Measurements from ENCODE around the gene ATG13. TPM values are rescaled to one million over a fixed set of nuclear protein-coding genes. Genes with fewer than 3 reads are reported as not detected.

The ATG13 gene
- total RNA-seq, 1 donor from 2014 or later: 85.6 TPM

- peaks cover 22% of the 10 kb centered on the region for H3K4me1 Mint-ChIP-seq (ENCODE audit: unreplicated experiment)
- H3K27me3 Mint-ChIP-seq (ENCODE audit: unreplicated experiment): peaks cover 13% of the 10 kb centered on the region
- H3K36me3 Mint-ChIP-seq (ENCODE audit: low read depth, unreplicated experiment): peaks cover 23% of the 10 kb centered on the region
- TF ChIP-seq CTCF (IDR thresholded peaks at IDR 0.05; ENCODE audit: unreplicated experiment): no peak
- no peak overlapping the region for H3K4me3 Mint-ChIP-seq (ENCODE audit: unreplicated experiment)
- no peak for DNase-seq (ENCODE audit: low spot score)
- no peaks in the 10 kb centered on the region for H3K9me3 Mint-ChIP-seq (ENCODE audit: unreplicated experiment)
- H3K27ac Mint-ChIP-seq (ENCODE audit: unreplicated experiment): no peak overlapping the region
Measured at GRCh38 chr11:46679241-46680163, 62.1 kb downstream of the ATG13 start.

- Mint-ChIP-seq H3K27ac (ENCODE audit: unreplicated experiment) (no peak overlapping the region), H3K27me3 (ENCODE audit: unreplicated experiment) (peaks cover 8% of the 10 kb centered on the region), H3K9me3 (ENCODE audit: unreplicated experiment) (no peaks in the 10 kb centered on the region), H3K4me3 (ENCODE audit: unreplicated experiment) (no peak overlapping the region), H3K36me3 (ENCODE audit: low read depth, unreplicated experiment) (peaks cover 23% of the 10 kb centered on the region), H3K4me1 (ENCODE audit: unreplicated experiment) (peaks cover 18% of the 10 kb centered on the region)
- no peak for DNase-seq (ENCODE audit: low spot score)
- no peak for TF ChIP-seq CTCF (IDR thresholded peaks at IDR 0.05; ENCODE audit: unreplicated experiment)
Measured at GRCh38 chr11:46680164-46680760, 62.9 kb downstream of the ATG13 start.

GRCh38 chr11:46680815-46681214 lies 63.5 kb downstream of the ATG13 start:
- H3K27me3 Mint-ChIP-seq (ENCODE audit: unreplicated experiment): peaks cover 6% of the 10 kb centered on the region
- no peak overlapping the region for H3K27ac Mint-ChIP-seq (ENCODE audit: unreplicated experiment)
- TF ChIP-seq CTCF (IDR thresholded peaks at IDR 0.05; ENCODE audit: unreplicated experiment): no peak
- H3K4me1 Mint-ChIP-seq (ENCODE audit: unreplicated experiment): peaks cover 16% of the 10 kb centered on the region
- no peaks in the 10 kb centered on the region for H3K9me3 Mint-ChIP-seq (ENCODE audit: unreplicated experiment)
- no peak for DNase-seq (ENCODE audit: low spot score)
- H3K36me3 Mint-ChIP-seq (ENCODE audit: low read depth, unreplicated experiment): peaks cover 23% of the 10 kb centered on the region
- no peak overlapping the region for H3K4me3 Mint-ChIP-seq (ENCODE audit: unreplicated experiment)

- H3K9me3 Mint-ChIP-seq (ENCODE audit: unreplicated experiment): no peaks in the 10 kb centered on the region
- peaks cover 22% of the 10 kb centered on the region for H3K36me3 Mint-ChIP-seq (ENCODE audit: low read depth, unreplicated experiment)
- H3K4me1 Mint-ChIP-seq (ENCODE audit: unreplicated experiment): peaks cover 10% of the 10 kb centered on the region
- no peak for DNase-seq (ENCODE audit: low spot score)
- no peak overlapping the region for H3K27ac Mint-ChIP-seq (ENCODE audit: unreplicated experiment)
- H3K27me3 Mint-ChIP-seq (ENCODE audit: unreplicated experiment): peaks cover 7% of the 10 kb centered on the region
- no peak for TF ChIP-seq CTCF (IDR thresholded peaks at IDR 0.05; ENCODE audit: unreplicated experiment)
- no peak overlapping the region for H3K4me3 Mint-ChIP-seq (ENCODE audit: unreplicated experiment)
Measured at GRCh38 chr11:46681814-46682213, 64.5 kb downstream of the ATG13 start.

Data from endothelial cell (in vitro differentiated cells).